ENCODE data around the gene NME3.

NME3 gene

GRCh38 chr16:1768767-1769401 is 2.5 kb downstream of the NME3 start:
- DNase-seq (ENCODE audit: low read depth): no peak

GRCh38 chr16:1768061-1768766 is 3.1 kb downstream of the NME3 start:
- DNase-seq (ENCODE audit: low read depth): no peak

- DNase-seq (ENCODE audit: low read depth): no peak
Observed at GRCh38 chr16:1767116-1767994, 4.0 kb downstream of the NME3 start.

- no peak for DNase-seq (ENCODE audit: low read depth)
Observed at GRCh38 chr16:1766701-1767100, 4.6 kb downstream of the NME3 start.

- DNase-seq (ENCODE audit: low read depth): no peak
Observed at GRCh38 chr16:1766231-1766630, 5.1 kb downstream of the NME3 start.

GRCh38 chr16:1765826-1766225 is 5.5 kb downstream of the NME3 start:
- no peak for DNase-seq (ENCODE audit: low read depth)

- DNase-seq (ENCODE audit: low read depth): no peak
Observed at GRCh38 chr16:1764971-1765370, 6.4 kb downstream of the NME3 start.

GRCh38 chr16:1763521-1764511 is 7.5 kb downstream of the NME3 start:
- DNase-seq (ENCODE audit: low read depth): no peak

GRCh38 chr16:1762879-1763520 is 8.3 kb downstream of the NME3 start:
- DNase-seq (ENCODE audit: low read depth): no peak

GRCh38 chr16:1762196-1762878 is 9.0 kb downstream of the NME3 start:
- no peak for DNase-seq (ENCODE audit: low read depth)

GRCh38 chr16:1761751-1762150 is 9.6 kb downstream of the NME3 start:
- DNase-seq (ENCODE audit: low read depth): no peak

GRCh38 chr16:1760911-1761310 is 10.4 kb downstream of the NME3 start:
- no peak for DNase-seq (ENCODE audit: low read depth)

GRCh38 chr16:1759511-1759910 is 11.8 kb downstream of the NME3 start:
- DNase-seq (ENCODE audit: low read depth): no peak

- DNase-seq (ENCODE audit: low read depth): no peak
Observed at GRCh38 chr16:1758923-1759322, 12.4 kb downstream of the NME3 start.

- DNase-seq (ENCODE audit: low read depth): no peak
Observed at GRCh38 chr16:1757714-1758461, 13.5 kb downstream of the NME3 start.

GRCh38 chr16:1754204-1754603 is 17.1 kb downstream of the NME3 start:
- no peak for DNase-seq (ENCODE audit: low read depth)

- DNase-seq (ENCODE audit: low read depth): no peak
Observed at GRCh38 chr16:1752853-1753252, 18.5 kb downstream of the NME3 start.

GRCh38 chr16:1751946-1752345 is 19.4 kb downstream of the NME3 start:
- no peak for DNase-seq (ENCODE audit: low read depth)

- DNase-seq (ENCODE audit: low read depth): no peak
Observed at GRCh38 chr16:1749152-1750117, 21.9 kb downstream of the NME3 start.
